MM.1S (cell line): ENCODE results near the gene PDE6D.

Experiments used
- EZH2 ChIP-seq: fragments of 300-600 bp; sonication (generic); optimal IDR thresholded peaks from 2 replicates; pipeline ENCODE3; 2017; ENCODE audit warnings: low read depth, mild to moderate bottlenecking, antibody characterized with exemption, low read length, mixed read lengths
- EZH2phosphoT487 ChIP-seq: fragments of 300-600 bp; sonication (generic); IDR thresholded peaks from 2 replicates; pipeline ENCODE4 v1.6.1; 2018; ENCODE audit warnings: antibody characterized with exemption, low read length
- TF ChIP-seq, protein P1 (sequence below): fragments of 300-600 bp; sonication (generic); IDR thresholded peaks from 2 replicates; pipeline ENCODE4 v1.5.1; 2016; ENCODE audit warnings: antibody characterized with exemption, low read length, mixed read lengths

DNA sequence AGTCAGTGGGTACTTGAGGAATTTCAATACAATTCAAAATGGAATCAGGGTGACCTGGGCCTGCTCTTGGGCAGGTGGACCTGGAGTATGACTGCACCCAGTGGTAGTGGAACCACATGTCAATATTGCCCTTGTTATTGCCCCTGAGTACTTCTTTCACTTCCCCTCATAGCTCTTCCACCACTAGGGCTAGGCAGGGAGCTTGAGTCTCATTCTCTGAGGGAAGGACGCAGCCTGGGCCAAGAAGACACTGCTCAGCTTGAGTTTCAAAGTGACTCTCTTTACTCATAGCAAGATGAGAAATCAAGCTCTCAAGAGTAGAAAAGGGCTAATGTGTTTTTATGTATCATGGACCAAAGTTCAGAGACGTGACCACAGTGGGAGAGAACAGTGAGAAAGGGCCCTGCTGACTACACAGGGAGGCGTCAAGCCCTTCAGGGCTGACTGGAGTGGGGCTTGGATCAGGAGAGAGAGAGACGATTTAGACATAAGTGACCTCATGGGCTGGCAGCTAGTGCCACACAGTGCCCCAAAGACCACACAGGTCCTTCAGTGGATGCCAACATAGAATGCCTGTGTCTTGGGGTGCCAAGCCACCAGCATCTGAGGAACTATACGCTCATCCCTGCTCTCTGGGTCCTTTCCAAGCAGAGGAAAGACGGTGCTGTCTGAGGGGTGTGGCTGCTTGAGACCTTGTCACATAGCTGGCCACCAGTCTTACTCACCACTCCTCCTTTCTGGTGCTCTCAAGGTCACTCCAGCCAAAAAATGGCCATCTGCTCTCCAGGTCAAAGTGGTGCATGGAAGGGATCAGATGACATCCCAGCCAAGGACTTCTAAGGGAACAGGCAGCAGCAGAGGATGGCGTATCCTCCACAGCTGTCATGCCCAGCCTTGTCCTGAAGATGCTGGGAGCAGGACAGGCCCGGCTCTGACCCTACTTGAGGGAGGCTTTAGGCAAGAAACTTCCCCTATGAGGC, 59.8 kb downstream of the PDE6D start:
- TF ChIP-seq, protein P1, sequence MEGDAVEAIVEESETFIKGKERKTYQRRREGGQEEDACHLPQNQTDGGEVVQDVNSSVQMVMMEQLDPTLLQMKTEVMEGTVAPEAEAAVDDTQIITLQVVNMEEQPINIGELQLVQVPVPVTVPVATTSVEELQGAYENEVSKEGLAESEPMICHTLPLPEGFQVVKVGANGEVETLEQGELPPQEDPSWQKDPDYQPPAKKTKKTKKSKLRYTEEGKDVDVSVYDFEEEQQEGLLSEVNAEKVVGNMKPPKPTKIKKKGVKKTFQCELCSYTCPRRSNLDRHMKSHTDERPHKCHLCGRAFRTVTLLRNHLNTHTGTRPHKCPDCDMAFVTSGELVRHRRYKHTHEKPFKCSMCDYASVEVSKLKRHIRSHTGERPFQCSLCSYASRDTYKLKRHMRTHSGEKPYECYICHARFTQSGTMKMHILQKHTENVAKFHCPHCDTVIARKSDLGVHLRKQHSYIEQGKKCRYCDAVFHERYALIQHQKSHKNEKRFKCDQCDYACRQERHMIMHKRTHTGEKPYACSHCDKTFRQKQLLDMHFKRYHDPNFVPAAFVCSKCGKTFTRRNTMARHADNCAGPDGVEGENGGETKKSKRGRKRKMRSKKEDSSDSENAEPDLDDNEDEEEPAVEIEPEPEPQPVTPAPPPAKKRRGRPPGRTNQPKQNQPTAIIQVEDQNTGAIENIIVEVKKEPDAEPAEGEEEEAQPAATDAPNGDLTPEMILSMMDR, result no peak
- TF ChIP-seq EZH2, result no peak
- TF ChIP-seq EZH2phosphoT487, result no peak
